HepG2 (cell line): ENCODE results near the gene FBXL12. TPM values are rescaled to one million over a fixed set of nuclear protein-coding genes. Genes with fewer than 3 reads are reported as not detected.
A peak's percentile ranks its signal among the peaks of the same experiment; 100 is the strongest.

Experiments used
- GLI4 ChIP-seq: sonication (generic); formaldehyde crosslinking; IDR thresholded peaks from 2 replicates; pipeline ENCODE4 v1.5.1; 2020; ENCODE audit warnings: missing genetic modification reagents, mild to moderate bottlenecking, moderate library complexity, borderline replicate concordance
- NFYC ChIP-seq: IDR thresholded peaks from 2 replicates; pipeline ENCODE4 v1.6.1; 2016; ENCODE audit warnings: missing genetic modification reagents, missing compliant biosample characterization
- NR2F6 ChIP-seq, 2 experiments: IDR thresholded peaks; 2 replicates each; pipeline ENCODE4 v1.6.1; 2016; ENCODE audit warnings: antibody characterized with exemption in 1 of 2, mild to moderate bottlenecking in 1 of 2
- SATB2 ChIP-seq: sonication (generic); formaldehyde crosslinking; IDR thresholded peaks from 2 replicates; pipeline ENCODE4 v1.5.0; 2020; ENCODE audit warnings: missing genetic modification reagents
- U2AF1 ChIP-seq: fragments of 200-400 bp; formaldehyde crosslinking; optimal IDR thresholded peaks from 2 replicates; pipeline ENCODE3; 2017; ENCODE audit warnings: mild to moderate bottlenecking, low read depth, low read length
- ZBTB8A ChIP-seq: sonication (generic); formaldehyde crosslinking; IDR thresholded peaks from 2 replicates; pipeline ENCODE4 v1.4.0; 2020; ENCODE audit warnings: mild to moderate bottlenecking, low read depth, missing genetic modification reagents, borderline replicate concordance
- ZFP36 ChIP-seq: fragments of 150-350 bp; IDR thresholded peaks from 2 replicates; pipeline ENCODE4 v1.6.1; 2018; ENCODE audit warnings: borderline replicate concordance, low read length, low read depth; ENCODE audit not compliant: partially characterized antibody
- ZMYM4 ChIP-seq: sonication (generic); formaldehyde crosslinking; IDR thresholded peaks from 2 replicates; pipeline ENCODE4 v1.8.1; 2023; ENCODE audit warnings: mild to moderate bottlenecking, missing genetic modification reagents
- ZNF264 ChIP-seq: sonication (generic); formaldehyde crosslinking; IDR thresholded peaks from 2 replicates; pipeline ENCODE4 v1.4.0; 2020; ENCODE audit warnings: missing genetic modification reagents
- ZNF350 ChIP-seq: sonication (generic); formaldehyde crosslinking; IDR thresholded peaks from 2 replicates; pipeline ENCODE4 v1.4.0; 2020; ENCODE audit warnings: mild to moderate bottlenecking, low read depth, missing genetic modification reagents, borderline replicate concordance
- ZNF780A ChIP-seq: sonication (generic); formaldehyde crosslinking; IDR thresholded peaks from 2 replicates; pipeline ENCODE4 v1.8.0; 2022; ENCODE audit warnings: mild to moderate bottlenecking, missing genetic modification reagents, moderate library complexity
- polyA plus RNA-seq, 8 experiments: library from polyadenylated mRNA; depleted of rRNA in 3 of 8; stranded (reverse) in 7 of 8; unstranded in 1 of 8; fragments of >200 nt; fragmentation: Illumina TruSeq in 4 of 8; extraction: Trizol in 4 of 8; gene quantifications; 2 replicates each; pipeline versions ENCODE4 v1.2.1 to v1.2.3, GENCODE V29; 2011 to 2016; ENCODE audit warnings: low read depth in 4 of 8, missing spikeins in 1 of 8, mixed read lengths in 1 of 8; ENCODE audit not compliant: insufficient read depth in 1 of 8
- total RNA-seq, 5 experiments: library from RNA; depleted of rRNA; stranded (reverse); fragments of >200 nt; fragmentation: Illumina TruSeq; extraction: Trizol; gene quantifications; 2 replicates each; pipeline ENCODE4 v1.2.3, GENCODE V29; 2016; ENCODE audit warnings: low read depth in 1 of 5
- TF ChIP-seq, protein P1 (sequence below): sonication (generic); formaldehyde crosslinking; IDR thresholded peaks from 2 replicates; pipeline ENCODE4 v1.9.0; 2022; ENCODE audit warnings: low read depth, missing genetic modification reagents
- TF ChIP-seq, protein P2 (sequence below): sonication (generic); formaldehyde crosslinking; IDR thresholded peaks from 2 replicates; pipeline ENCODE4 v1.4.0; 2020; ENCODE audit warnings: missing genetic modification reagents
- TF ChIP-seq, protein P3 (sequence below): IDR thresholded peaks from 2 replicates; pipeline ENCODE4 v1.6.1; 2018; ENCODE audit warnings: missing genetic modification reagents, mild to moderate bottlenecking, missing compliant biosample characterization
- TF ChIP-seq, protein P4 (sequence below): IDR thresholded peaks from 2 replicates; pipeline ENCODE4 v1.6.1; 2016; ENCODE audit warnings: control low read depth

FBXL12 gene
- total and polyA plus RNA-seq, 2 of the 13 experiments (the other 11 are each of a cell fraction or from before 2014, with no cell fraction given) = 20.4 to 23.1 TPM

DNA sequence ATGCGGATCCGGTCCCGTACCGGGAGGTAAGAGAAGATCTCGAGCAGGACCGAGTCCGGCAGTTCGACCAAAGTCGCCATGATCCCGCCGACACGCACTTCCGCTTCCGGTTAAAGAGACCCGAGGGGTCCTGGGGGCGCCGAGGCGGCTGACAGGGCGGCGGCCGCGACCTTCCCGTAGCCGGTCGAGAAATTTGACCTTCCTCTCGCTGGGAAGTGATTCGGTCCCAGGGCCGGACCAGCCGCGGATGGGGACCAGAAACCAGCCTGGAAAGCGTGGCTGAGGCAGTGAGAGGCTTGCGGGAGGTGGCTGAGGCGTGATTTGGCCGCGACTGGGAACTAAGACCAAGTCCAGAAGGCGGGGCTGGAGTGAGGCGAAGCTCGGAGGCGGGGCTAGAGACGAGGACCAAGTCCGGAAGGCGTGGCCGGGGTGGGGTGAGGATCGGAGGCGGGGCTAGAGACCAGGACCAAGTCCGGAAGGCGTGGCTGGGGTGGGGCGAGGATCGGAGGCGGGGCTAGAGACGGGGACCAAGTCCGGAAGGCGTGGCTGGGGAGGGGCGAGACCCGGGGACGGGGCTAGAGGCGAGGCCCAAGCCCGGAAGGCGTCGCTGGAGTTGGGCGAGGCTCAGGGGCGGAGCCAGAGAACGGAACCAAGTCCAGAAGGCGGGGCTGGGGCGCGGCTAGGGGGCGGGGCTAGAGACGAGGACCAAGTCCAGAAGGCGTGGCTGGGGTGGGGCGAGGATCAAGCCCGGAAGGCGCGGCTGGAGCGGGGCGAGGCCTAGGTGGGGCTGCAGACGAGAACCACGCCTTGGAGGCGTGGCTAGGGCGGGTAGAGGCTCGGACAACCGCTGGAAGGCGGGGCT lies at the start of gene FBXL12 (continued):
- no peak for TF ChIP-seq ZFP36
- no peak for TF ChIP-seq ZBTB8A (CRISPR knock-in tag)
- peak; percentile 44 for TF ChIP-seq U2AF1
- no peak for TF ChIP-seq SATB2 (CRISPR knock-in tag)
- TF ChIP-seq ZNF264 (CRISPR knock-in tag) = peak; percentile 25; the same call in 1 of the 2 replicates
- peak; percentile 24; the same call in 1 of the 2 replicates for TF ChIP-seq NFYC (CRISPR knock-in tag)
- TF ChIP-seq NR2F6 (IDR thresholded peaks at IDR 0.05) = no peak
- peak; percentile 46 for TF ChIP-seq NR2F6 (CRISPR knock-in tag; IDR thresholded peaks at IDR 0.05)
- TF ChIP-seq ZNF780A (CRISPR knock-in tag) = no peak
- no peak; the same call in none of the 2 replicates for TF ChIP-seq ZMYM4
- TF ChIP-seq, protein P1, sequence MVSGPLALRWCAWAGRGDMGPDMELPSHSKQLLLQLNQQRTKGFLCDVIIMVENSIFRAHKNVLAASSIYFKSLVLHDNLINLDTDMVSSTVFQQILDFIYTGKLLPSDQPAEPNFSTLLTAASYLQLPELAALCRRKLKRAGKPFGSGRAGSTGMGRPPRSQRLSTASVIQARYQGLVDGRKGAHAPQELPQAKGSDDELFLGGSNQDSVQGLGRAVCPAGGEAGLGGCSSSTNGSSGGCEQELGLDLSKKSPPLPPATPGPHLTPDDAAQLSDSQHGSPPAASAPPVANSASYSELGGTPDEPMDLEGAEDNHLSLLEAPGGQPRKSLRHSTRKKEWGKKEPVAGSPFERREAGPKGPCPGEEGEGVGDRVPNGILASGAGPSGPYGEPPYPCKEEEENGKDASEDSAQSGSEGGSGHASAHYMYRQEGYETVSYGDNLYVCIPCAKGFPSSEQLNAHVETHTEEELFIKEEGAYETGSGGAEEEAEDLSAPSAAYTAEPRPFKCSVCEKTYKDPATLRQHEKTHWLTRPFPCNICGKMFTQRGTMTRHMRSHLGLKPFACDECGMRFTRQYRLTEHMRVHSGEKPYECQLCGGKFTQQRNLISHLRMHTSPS = peak; percentile 53; the same call in 1 of the 2 replicates
- TF ChIP-seq, protein P2, sequence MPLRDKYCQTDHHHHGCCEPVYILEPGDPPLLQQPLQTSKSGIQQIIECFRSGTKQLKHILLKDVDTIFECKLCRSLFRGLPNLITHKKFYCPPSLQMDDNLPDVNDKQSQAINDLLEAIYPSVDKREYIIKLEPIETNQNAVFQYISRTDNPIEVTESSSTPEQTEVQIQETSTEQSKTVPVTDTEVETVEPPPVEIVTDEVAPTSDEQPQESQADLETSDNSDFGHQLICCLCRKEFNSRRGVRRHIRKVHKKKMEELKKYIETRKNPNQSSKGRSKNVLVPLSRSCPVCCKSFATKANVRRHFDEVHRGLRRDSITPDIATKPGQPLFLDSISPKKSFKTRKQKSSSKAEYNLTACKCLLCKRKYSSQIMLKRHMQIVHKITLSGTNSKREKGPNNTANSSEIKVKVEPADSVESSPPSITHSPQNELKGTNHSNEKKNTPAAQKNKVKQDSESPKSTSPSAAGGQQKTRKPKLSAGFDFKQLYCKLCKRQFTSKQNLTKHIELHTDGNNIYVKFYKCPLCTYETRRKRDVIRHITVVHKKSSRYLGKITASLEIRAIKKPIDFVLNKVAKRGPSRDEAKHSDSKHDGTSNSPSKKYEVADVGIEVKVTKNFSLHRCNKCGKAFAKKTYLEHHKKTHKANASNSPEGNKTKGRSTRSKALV (CRISPR knock-in tag) = 0 out of 2 replicates have a peak, but pooled peaks have one; percentile 51
- TF ChIP-seq, protein P3, sequence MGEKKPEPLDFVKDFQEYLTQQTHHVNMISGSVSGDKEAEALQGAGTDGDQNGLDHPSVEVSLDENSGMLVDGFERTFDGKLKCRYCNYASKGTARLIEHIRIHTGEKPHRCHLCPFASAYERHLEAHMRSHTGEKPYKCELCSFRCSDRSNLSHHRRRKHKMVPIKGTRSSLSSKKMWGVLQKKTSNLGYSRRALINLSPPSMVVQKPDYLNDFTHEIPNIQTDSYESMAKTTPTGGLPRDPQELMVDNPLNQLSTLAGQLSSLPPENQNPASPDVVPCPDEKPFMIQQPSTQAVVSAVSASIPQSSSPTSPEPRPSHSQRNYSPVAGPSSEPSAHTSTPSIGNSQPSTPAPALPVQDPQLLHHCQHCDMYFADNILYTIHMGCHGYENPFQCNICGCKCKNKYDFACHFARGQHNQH = peak; percentile 74
- TF ChIP-seq GLI4 = 0 out of 2 replicates have a peak, but pooled peaks have one; percentile 67
- TF ChIP-seq ZNF350 (CRISPR knock-in tag) = peak; percentile 96
- TF ChIP-seq, protein P4, sequence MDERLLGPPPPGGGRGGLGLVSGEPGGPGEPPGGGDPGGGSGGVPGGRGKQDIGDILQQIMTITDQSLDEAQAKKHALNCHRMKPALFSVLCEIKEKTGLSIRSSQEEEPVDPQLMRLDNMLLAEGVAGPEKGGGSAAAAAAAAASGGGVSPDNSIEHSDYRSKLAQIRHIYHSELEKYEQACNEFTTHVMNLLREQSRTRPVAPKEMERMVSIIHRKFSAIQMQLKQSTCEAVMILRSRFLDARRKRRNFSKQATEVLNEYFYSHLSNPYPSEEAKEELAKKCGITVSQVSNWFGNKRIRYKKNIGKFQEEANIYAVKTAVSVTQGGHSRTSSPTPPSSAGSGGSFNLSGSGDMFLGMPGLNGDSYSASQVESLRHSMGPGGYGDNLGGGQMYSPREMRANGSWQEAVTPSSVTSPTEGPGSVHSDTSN (CRISPR knock-in tag) = 0 out of 2 replicates have a peak, but pooled peaks have one; percentile 22
